ENCODE measurements around the gene CPNE9. TPM values are rescaled to one million over a fixed set of nuclear protein-coding genes. Genes with fewer than 3 reads are reported as not detected.

Gene CPNE9
- total RNA-seq, 4 donors from 2014 or later, result 0.54 to 1.6 (median 1.1) TPM

- no peak for DNase-seq (ENCODE audit: low spot score in 2 of 2)
- 76 to 86% methylated on average over 3 of the region's 3 CpGs for WGBS, 2 donors
- intact Hi-C loops (cut with DNase I; ENCODE audit: low total_unique reads), result no loop called here
- TF ChIP-seq CTCF (IDR thresholded peaks at IDR 0.05) (no peak), POLR2A (IDR thresholded peaks at IDR 0.05) (no peak)
- no peak overlapping the region for H3K4me3 ChIP-seq (ENCODE audit: low read depth, poor library complexity, severe bottlenecking)
These were observed 6.6 kb downstream of the CPNE9 start for GRCh38 chr3:9710174-9710739.

- WGBS, 2 donors, result 70 to 88% methylated on average over 2 of the region's 2 CpGs
- H3K4me3 ChIP-seq (ENCODE audit: low read depth, poor library complexity, severe bottlenecking), result no peak overlapping the region
- no peak for TF ChIP-seq CTCF (IDR thresholded peaks at IDR 0.05)
- TF ChIP-seq POLR2A (IDR thresholded peaks at IDR 0.05), result no peak
- intact Hi-C loops (cut with DNase I; ENCODE audit: low total_unique reads), result no loop called here
- no peak for DNase-seq (ENCODE audit: low spot score in 2 of 2)
These were observed 8.8 kb downstream of the CPNE9 start for GRCh38 chr3:9712415-9712814.

GRCh38 chr3:9713142-9713541 is 9.5 kb downstream of the CPNE9 start:
- TF ChIP-seq POLR2A (IDR thresholded peaks at IDR 0.05) (no peak), CTCF (IDR thresholded peaks at IDR 0.05) (no peak)
- H3K4me3 ChIP-seq (ENCODE audit: low read depth, poor library complexity, severe bottlenecking), result no peak overlapping the region
- intact Hi-C loops (cut with DNase I; ENCODE audit: low total_unique reads), result no loop called here
- DNase-seq (ENCODE audit: low spot score in 2 of 2), result no peak
- 86 to 91% methylated on average over 4 of the region's 4 CpGs for WGBS, 2 donors

- 23 to 24% methylated on average over 4 of the region's 4 CpGs for WGBS, 2 donors
- intact Hi-C loops (cut with DNase I; ENCODE audit: low total_unique reads), result no loop called here
- no peak overlapping the region for H3K4me3 ChIP-seq (ENCODE audit: low read depth, poor library complexity, severe bottlenecking)
- TF ChIP-seq POLR2A (IDR thresholded peaks at IDR 0.05), result no peak
- TF ChIP-seq CTCF (IDR thresholded peaks at IDR 0.05), result no peak
- DNase-seq (ENCODE audit: low spot score in 2 of 2), result no peak
These were observed 11.5 kb downstream of the CPNE9 start for GRCh38 chr3:9715136-9715535.

GRCh38 chr3:9715764-9716437 is 12.3 kb downstream of the CPNE9 start:
- intact Hi-C loops (cut with DNase I; ENCODE audit: low total_unique reads), result no loop called here
- WGBS, 2 donors, result 30 to 34% methylated on average over 6 of the region's 6 CpGs
- TF ChIP-seq CTCF (IDR thresholded peaks at IDR 0.05) (no peak), POLR2A (IDR thresholded peaks at IDR 0.05) (no peak)
- peak; percentile 80 to 93 for DNase-seq (ENCODE audit: low spot score in 2 of 2)
- H3K4me3 ChIP-seq (ENCODE audit: low read depth, poor library complexity, severe bottlenecking), result no peak overlapping the region
